22Rv1 (cell line): Measurements from ENCODE around the gene ITPR2.

Experiments used
- H3K27ac ChIP-seq: fragments of 450-650 bp; 2 replicates; pipeline ENCODE4 v1.5.1; 2017
- ZFX ChIP-seq: fragments of 450-650 bp; IDR thresholded peaks from 2 replicates; pipeline ENCODE4 v1.6.1; 2017; ENCODE audit warnings: antibody characterized with exemption, borderline replicate concordance
- TF ChIP-seq, protein P1 (sequence below): fragments of 450-650 bp; IDR thresholded peaks from 2 replicates; pipeline ENCODE4 v1.5.1; 2017; ENCODE audit warnings: mild to moderate bottlenecking

ITPR2 gene

DNA sequence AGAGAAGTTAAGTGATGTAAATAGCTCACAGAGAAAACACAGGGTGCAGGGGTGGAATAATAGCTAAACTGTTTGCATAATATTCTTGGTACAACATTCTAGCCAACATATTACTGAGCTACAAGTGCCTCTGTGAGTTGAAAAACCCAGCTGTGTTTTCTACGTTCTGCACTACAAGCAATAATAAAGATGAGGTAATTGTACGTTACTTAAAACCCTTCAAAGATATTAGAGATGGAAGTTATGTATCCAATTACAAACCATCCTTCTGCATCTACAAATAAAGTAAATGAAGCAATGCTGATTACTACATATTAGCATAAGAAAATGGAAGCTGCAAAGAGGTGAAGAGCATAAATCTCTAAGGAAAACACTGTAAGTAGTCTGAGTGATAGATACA lies 366.3 kb downstream of the ITPR2 start:
- no peak for TF ChIP-seq ZFX
- TF ChIP-seq, protein P1, sequence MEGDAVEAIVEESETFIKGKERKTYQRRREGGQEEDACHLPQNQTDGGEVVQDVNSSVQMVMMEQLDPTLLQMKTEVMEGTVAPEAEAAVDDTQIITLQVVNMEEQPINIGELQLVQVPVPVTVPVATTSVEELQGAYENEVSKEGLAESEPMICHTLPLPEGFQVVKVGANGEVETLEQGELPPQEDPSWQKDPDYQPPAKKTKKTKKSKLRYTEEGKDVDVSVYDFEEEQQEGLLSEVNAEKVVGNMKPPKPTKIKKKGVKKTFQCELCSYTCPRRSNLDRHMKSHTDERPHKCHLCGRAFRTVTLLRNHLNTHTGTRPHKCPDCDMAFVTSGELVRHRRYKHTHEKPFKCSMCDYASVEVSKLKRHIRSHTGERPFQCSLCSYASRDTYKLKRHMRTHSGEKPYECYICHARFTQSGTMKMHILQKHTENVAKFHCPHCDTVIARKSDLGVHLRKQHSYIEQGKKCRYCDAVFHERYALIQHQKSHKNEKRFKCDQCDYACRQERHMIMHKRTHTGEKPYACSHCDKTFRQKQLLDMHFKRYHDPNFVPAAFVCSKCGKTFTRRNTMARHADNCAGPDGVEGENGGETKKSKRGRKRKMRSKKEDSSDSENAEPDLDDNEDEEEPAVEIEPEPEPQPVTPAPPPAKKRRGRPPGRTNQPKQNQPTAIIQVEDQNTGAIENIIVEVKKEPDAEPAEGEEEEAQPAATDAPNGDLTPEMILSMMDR: no peak
- H3K27ac ChIP-seq: no peak overlapping the region

DNA sequence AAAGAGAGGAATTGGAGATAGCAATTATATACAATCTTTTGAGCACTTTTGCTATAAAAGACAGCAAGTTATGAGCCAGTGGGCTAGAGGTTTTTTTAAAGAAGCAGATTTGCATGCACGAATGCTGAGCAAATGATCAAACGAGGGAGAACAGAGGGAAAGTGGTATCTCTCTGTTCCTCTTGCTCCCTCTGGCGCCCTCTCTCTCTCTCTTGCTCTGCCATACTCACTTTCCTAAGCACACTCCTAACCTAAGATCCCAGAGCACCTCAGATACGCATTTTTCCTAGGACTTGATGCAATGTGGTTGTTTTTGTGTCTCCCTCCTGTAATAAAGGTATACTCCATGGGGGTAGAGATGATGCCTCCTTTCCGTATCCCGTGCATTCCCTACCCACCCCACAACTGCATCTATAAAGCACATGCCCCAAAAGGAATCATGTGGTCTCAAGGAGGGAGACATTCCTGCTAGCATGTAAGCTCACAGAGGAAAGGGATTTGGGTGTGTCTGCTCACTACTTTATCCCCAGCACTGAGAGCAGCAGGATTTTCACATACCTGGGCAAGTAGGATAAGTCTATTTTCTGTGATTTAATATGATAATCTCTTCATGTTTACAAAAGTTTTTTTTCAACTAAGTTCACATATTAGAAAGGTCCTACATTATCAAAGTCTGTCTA lies 367.4 kb downstream of the ITPR2 start:
- no peak for TF ChIP-seq ZFX
- TF ChIP-seq, protein P1: peak; percentile 33
- H3K27ac ChIP-seq: no peak overlapping the region

DNA sequence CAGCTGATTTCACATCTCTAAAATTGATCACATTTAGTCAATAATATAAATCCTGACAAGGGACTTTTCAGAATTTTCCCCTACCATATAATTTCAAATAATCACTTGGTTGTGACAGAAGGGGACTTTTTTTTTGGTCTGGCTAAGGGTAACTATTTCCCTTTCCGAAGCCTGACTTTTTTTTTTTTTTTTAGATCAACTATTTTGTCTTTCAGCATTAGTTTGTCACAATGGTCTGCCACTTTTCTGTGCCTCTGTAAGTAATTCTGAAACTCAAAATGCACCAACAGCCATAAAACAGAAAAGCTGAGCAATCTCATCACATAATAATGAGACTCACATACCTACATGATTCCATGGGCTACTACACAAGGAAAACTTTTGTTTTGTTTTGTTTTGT lies 371.2 kb downstream of the ITPR2 start:
- TF ChIP-seq, protein P1: no peak
- no peak for TF ChIP-seq ZFX
- no peak overlapping the region for H3K27ac ChIP-seq

DNA sequence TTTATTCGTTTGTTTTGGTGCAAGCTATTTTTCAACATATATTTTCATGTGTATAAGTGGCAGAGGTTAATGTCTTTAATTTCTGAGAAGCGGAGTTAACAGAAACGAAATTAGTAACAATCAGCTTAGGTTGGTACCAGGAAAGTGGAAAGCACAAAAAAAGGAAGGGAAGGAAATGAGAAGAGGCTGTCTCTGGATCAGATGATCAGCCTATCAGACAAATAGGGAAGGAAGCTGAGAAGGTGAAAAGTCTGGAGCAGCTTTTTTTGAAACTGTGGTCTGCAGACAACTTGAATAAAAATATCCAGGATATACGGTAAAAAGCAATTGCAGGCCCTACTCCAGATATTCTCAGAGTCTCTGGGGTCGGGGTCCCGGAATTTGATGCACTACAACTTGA lies 372.6 kb downstream of the ITPR2 start:
- no peak for TF ChIP-seq ZFX
- TF ChIP-seq, protein P1: no peak
- H3K27ac ChIP-seq: no peak overlapping the region

DNA sequence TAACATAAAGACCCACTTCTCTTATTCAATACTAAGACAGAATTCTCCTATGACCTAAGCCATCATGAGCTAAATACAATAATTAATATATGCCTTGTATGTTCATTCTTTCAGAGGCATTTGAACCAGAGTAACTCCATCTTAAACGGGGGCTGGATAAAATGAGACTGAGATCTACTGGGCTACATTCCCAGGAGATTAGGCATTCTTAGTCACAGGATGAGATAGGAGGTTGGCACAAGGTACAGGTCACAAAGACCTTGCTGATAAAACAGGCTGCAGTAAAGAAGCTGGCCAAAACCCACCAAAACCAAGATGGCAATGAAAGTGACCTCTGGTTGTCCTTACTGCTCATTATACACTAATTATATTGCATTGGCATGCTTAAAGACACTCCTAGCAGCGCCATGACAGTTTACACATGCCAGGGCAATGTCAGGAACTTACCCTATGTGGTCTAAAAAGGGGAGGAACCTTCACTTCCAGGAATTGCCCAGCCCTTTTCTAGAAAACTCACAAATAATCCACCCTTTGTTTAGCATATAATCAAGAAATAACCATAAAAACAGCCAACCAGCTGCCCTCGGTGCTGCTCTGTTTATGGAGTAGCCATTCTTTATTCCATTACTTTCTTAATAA lies 376.9 kb downstream of the ITPR2 start:
- no peak overlapping the region for H3K27ac ChIP-seq
- TF ChIP-seq ZFX: no peak
- TF ChIP-seq, protein P1: no peak

DNA sequence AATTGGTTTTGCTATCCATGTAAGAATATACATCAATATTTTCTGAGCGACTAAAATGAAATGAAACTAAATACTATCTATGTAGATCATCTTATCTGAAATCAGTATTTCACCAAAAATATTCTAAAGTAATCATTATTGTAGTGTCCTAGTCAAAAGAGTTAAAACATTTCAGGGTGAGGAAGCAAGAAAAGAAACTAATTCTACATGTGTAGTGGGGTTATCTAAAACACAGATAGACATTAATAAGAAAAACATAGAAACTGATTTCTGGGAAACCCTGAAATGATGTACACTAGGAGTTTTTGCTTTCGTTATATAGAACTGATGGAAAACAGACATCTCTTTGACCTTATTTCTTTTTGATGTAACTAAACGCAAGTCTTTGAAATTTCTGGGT lies 379.7 kb downstream of the ITPR2 start:
- TF ChIP-seq, protein P1: no peak
- TF ChIP-seq ZFX: no peak
- H3K27ac ChIP-seq: no peak overlapping the region

DNA sequence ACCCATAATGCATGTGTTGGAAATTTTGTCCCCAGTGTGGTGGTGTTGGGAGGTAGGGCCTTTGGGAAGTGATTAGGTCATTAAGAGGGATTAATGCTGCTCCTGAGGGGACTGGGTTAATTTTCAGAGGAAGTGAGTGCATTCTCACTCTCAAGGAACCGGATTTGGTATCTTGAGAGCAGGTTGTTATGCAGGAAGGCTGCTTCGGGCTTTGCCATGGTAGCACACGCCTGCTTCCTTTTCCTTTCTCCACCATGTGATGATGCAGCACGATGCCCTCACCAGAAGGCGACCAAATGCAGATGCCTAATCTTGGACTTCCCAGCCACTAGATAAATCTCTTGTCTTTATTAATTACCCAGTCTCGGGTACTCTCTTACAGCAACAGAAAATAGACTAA lies 380.5 kb downstream of the ITPR2 start:
- TF ChIP-seq ZFX: no peak
- TF ChIP-seq, protein P1: no peak
- no peak overlapping the region for H3K27ac ChIP-seq
